ENCODE measurements around the gene VAPA.
A peak's percentile ranks its signal among the peaks of the same experiment; 100 is the strongest.

VAPA gene

DNA sequence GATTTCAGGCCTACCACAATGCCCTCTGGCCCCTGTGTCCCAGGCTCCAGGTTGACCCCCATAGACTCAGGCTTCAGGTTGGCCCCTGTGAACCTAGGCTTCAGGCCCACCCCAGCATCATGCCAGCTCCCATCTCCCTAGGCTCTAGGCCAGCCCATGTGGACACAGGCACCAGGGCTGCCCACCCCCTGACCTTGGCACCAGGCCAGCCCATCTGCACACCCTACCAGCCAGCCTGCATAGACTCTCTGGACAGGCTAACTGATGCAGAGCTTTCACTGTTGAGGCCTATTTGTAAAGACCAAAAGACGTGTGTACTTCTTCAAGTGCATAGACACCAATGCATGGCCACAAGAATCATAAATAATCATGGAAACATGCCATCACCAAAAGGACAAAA is 83.9 kb downstream of the VAPA start:
- Histone ChIP-seq H3K4me3 (replicated peaks; ENCODE audit: insufficient read depth, low read length) (no peak overlapping the region), H3K27ac (replicated peaks) (no peak overlapping the region), H3K27me3 (ENCODE audit: insufficient read depth, poor library complexity, severe bottlenecking) (no peaks in the 10 kb centered on the region)
- TF ChIP-seq POLR2AphosphoS5 (IDR thresholded peaks at IDR 0.05; ENCODE audit: low read depth) (no peak), SPI1 (IDR thresholded peaks at IDR 0.05; ENCODE audit: borderline replicate concordance, low read depth) (no peak), GABPA (IDR thresholded peaks at IDR 0.05; ENCODE audit: low read depth) (no peak), REST (IDR thresholded peaks at IDR 0.05; ENCODE audit: insufficient replicate concordance, low read depth) (no peak)
- TF ChIP-seq, protein P1, sequence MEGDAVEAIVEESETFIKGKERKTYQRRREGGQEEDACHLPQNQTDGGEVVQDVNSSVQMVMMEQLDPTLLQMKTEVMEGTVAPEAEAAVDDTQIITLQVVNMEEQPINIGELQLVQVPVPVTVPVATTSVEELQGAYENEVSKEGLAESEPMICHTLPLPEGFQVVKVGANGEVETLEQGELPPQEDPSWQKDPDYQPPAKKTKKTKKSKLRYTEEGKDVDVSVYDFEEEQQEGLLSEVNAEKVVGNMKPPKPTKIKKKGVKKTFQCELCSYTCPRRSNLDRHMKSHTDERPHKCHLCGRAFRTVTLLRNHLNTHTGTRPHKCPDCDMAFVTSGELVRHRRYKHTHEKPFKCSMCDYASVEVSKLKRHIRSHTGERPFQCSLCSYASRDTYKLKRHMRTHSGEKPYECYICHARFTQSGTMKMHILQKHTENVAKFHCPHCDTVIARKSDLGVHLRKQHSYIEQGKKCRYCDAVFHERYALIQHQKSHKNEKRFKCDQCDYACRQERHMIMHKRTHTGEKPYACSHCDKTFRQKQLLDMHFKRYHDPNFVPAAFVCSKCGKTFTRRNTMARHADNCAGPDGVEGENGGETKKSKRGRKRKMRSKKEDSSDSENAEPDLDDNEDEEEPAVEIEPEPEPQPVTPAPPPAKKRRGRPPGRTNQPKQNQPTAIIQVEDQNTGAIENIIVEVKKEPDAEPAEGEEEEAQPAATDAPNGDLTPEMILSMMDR (IDR thresholded peaks at IDR 0.05; ENCODE audit: insufficient read depth, low read length), result no peak
- DNase-seq (ENCODE audit: low read depth in 1 of 2, low spot score in 1 of 2), result no peak

DNA sequence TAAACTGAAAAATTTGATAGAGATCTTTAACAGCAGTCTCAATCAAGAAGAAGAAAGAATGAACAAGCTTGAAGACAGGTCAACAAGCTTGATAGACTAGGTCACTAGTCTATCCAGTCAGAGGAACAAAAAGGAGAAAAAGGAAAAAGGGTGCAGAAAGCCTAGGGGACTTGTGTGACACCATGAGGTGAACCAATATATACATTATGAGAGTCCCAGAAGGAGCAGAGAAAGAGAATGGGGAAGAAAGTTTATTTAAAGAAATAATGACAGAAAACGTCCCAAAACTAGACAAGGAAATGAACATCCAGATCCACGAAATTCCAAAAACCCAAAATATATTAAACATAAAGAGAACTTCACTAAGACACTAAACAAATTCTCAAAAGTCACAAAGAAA is 84.5 kb downstream of the VAPA start:
- Histone ChIP-seq H3K27ac (replicated peaks) (no peak overlapping the region), H3K4me3 (replicated peaks; ENCODE audit: insufficient read depth, low read length) (no peak overlapping the region), H3K27me3 (ENCODE audit: insufficient read depth, poor library complexity, severe bottlenecking) (no peaks in the 10 kb centered on the region)
- DNase-seq (ENCODE audit: low read depth in 1 of 2, low spot score in 1 of 2), result no peak
- TF ChIP-seq GABPA (IDR thresholded peaks at IDR 0.05; ENCODE audit: low read depth) (no peak), POLR2AphosphoS5 (IDR thresholded peaks at IDR 0.05; ENCODE audit: low read depth) (no peak), REST (IDR thresholded peaks at IDR 0.05; ENCODE audit: insufficient replicate concordance, low read depth) (no peak), SPI1 (IDR thresholded peaks at IDR 0.05; ENCODE audit: borderline replicate concordance, low read depth) (no peak)
- TF ChIP-seq, protein P1 (IDR thresholded peaks at IDR 0.05; ENCODE audit: insufficient read depth, low read length), result no peak

GRCh38 chr18:10002280-10002679 is 88.5 kb downstream of the VAPA start:
- Histone ChIP-seq H3K27ac (replicated peaks) (no peak overlapping the region), H3K27me3 (ENCODE audit: insufficient read depth, poor library complexity, severe bottlenecking) (no peaks in the 10 kb centered on the region), H3K4me3 (replicated peaks; ENCODE audit: insufficient read depth, low read length) (no peak overlapping the region)
- peak in 1 of 2 experiments; percentile 15 for DNase-seq (ENCODE audit: low read depth in 1 of 2, low spot score in 1 of 2)
- TF ChIP-seq SPI1 (IDR thresholded peaks at IDR 0.05; ENCODE audit: borderline replicate concordance, low read depth) (peak; percentile 62), GABPA (IDR thresholded peaks at IDR 0.05; ENCODE audit: low read depth) (no peak)
- TF ChIP-seq, protein P1 (IDR thresholded peaks at IDR 0.05; ENCODE audit: insufficient read depth, low read length), result no peak

DNA sequence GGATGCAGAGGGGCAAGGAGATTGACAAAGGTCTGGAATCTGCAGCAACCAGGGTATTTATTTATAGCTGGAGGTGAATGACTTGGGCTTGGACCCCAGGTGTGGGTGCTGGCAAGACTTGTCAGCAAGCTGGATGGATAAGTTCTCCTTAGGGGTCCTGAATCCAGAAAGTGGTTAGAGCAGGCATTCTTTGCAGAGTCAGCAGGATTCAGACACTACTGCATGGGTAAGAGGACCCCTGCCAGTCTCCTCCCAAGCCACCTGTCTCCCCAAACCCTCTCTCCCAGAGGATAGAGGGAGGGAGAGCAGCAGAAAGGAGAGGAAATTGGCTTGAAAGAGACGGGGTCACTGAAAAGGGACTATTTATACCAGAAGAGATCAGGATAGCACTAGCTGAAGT is 89.5 kb downstream of the VAPA start:
- TF ChIP-seq REST (IDR thresholded peaks at IDR 0.05; ENCODE audit: insufficient replicate concordance, low read depth) (no peak), GABPA (IDR thresholded peaks at IDR 0.05; ENCODE audit: low read depth) (no peak), SPI1 (IDR thresholded peaks at IDR 0.05; ENCODE audit: borderline replicate concordance, low read depth) (no peak), POLR2AphosphoS5 (IDR thresholded peaks at IDR 0.05; ENCODE audit: low read depth) (no peak)
- TF ChIP-seq, protein P1 (IDR thresholded peaks at IDR 0.05; ENCODE audit: insufficient read depth, low read length), result no peak
- DNase-seq (ENCODE audit: low read depth in 1 of 2, low spot score in 1 of 2), result no peak
- H3K27ac ChIP-seq (replicated peaks), result no peak overlapping the region
- no peaks in the 10 kb centered on the region for H3K27me3 ChIP-seq (ENCODE audit: insufficient read depth, poor library complexity, severe bottlenecking)
- no peak overlapping the region for H3K4me3 ChIP-seq (replicated peaks; ENCODE audit: insufficient read depth, low read length)
